ENCODE results near the gene DGKD.

Gene DGKD

GRCh38 chr2:233339427-233339826, 14.9 kb upstream of the DGKD start:
- no peak for DNase-seq

DNA sequence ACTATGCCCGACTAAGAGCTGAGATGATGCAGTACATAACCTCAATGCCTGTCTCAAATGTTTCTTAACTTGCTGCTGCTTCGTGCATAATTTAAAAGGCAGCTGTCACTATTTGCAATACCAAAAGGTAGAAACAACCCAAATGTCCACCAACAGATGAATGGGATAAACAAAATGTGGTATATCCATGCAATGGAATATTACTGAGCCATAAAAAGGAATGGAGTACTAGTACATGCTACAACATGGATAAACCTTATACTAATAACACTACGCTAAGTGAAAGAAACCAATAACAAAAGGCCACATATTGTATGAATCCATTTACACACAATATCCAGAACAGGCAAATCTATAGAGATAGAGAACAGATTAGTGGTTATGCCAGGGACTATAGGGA, 13.0 kb upstream of the DGKD start:
- no peak for DNase-seq

- DNase-seq: no peak
These were observed 12.0 kb upstream of the DGKD start for GRCh38 chr2:233342301-233342700.

- no peak for DNase-seq
These were observed 11.1 kb upstream of the DGKD start for GRCh38 chr2:233343171-233343705.

DNA sequence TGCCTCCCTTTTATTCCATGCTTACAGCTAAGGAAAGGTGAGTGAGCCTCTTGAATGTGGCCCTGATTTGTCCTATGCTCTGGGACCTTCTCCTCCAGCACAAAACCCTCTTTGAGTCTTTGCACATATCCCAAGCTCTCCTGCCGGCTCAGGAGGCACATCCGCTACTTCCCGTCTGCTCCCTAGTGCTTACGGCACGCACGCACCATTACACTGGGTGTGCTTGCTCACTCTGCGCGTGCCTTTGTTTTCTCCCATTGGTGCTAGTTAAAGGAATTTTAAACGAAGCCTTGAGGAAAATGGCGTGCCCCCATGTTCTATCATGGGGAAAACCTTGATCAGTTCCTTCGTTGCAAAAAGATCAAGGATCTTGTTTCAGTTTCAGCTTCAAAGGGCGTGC, 7.9 kb upstream of the DGKD start:
- no peak for DNase-seq

DNA sequence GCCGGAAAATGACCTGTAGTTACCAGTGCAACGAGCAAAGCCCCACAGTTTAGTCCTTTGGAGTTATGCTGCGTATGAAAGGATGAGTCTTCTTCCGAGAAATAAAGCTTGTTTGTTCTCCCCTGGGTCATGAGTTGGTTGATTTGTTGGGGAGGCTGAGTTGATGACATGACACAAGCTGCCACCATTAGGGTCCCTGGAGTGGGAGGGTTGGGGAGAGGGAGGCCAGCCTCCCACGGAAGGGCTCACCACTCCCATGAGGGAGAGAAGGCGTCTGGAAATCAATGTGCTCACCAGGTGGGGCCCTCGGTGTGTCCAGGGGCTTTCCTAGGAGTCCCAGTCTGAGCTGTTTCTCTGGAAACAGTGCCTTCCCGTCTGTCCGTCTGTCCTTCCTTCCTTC, 7.4 kb upstream of the DGKD start:
- no peak for DNase-seq

- peak in 1 of 2 donors; percentile 51 for DNase-seq
These were observed 5.0 kb upstream of the DGKD start for GRCh38 chr2:233349005-233349998.

GRCh38 chr2:233350708-233351107, 3.6 kb upstream of the DGKD start:
- peak in 1 of 2 donors; percentile 40 for DNase-seq

GRCh38 chr2:233351423-233351822, 2.9 kb upstream of the DGKD start:
- no peak for DNase-seq

GRCh38 chr2:233352141-233352842, 2.0 kb upstream of the DGKD start:
- no peak for DNase-seq

- DNase-seq: no peak
These were observed 1.1 kb upstream of the DGKD start for GRCh38 chr2:233353101-233353768.

- no peak for DNase-seq
These were observed 218 bp downstream of the DGKD start for GRCh38 chr2:233354500-233354924.

GRCh38 chr2:233354971-233355574, 779 bp downstream of the DGKD start:
- no peak for DNase-seq

DNA sequence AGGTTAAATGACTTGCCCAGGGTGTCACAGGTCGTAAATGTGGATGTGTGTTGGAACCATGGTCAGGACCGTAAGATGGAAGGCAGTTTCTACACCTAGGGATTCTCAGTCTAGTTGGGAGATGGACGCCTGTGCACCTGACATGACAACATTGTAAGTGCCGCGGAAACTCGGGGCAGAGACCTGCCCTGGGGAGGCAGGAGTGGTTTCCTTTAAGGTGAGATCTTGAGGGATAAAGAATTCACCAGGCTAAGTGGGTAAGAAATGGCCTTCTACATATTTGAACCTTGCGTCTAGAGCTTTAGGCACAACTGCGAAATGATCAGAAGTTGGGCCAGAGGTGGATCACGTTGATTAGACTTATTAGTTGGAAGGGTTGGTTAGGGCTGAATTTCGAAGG, 1.6 kb downstream of the DGKD start:
- no peak for DNase-seq

DNA sequence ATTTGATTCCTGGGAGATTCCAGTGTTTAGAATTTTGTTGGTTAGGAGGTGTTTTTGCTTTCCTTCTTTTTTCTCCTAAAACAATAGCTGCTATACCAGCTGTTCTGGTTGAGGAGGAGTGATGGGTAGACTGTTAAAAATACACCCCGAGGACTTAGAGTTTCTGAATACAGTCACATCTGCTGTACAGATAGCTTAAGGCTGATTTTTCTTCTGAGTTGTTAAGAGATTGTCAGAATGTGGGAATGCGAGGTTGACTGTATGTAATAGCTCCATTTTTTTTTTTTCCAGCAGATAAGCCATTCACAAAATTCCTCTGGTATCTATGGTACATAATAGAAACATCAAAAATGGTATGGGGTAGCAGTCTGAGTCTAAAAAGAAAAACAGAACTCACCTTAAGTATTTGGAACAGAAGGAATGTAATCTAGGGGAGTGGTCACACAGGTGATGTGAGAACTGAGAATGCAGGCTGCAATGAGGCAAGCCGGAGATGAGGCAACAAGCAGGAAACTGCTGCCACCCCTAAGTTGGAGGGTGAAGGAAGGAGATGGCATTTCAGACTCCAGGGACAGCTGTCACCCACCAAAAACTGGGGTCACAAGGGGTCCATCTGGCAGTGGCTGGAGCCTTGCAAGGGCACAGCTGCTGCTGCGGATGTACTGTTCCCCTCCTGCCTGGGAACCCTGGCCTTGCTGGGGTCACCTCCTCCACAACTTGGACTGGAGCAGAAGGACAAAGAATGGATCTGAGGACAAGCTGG, 2.4 kb downstream of the DGKD start:
- no peak for DNase-seq

GRCh38 chr2:233358335-233358734, 4.0 kb downstream of the DGKD start:
- no peak for DNase-seq

DNA sequence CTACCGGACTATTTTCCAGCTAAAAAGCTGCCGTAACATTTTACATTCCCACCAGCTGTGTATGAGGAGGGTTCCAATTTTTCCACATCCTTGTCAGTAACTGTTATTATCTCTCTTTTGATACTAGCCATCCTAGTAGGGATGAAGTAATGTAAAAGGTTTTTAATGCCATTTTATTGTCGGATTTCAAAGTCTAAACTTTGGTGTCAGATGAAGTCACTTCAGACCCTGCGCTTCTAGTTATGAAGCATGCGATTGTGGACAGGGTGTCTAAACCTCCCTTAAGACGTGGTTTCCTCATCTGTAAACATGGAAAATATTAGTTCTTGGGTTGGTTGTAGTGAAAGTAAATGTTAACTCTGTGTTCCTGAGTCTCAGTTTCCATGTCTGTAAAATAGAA, 4.7 kb downstream of the DGKD start:
- DNase-seq: no peak

DNA sequence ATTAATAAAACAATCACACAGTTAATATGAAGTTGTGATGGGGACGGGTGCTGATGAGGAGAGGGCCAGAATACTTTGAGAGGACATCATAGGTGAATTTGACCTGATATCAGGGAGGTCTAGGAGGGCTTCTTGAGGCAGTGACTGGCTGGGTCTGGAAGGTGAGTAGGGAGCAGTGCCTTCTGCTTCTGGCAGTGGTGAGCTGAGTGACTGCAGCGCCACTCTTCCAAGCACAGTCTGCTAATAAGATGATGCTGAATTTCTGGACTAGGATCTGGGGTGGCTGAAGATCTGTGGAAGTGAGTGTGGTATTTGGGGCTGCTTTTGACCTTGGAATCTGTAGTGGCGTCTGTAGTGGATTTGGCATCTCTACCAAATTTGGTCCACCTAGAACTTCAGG, 5.5 kb downstream of the DGKD start:
- no peak for DNase-seq

DNA sequence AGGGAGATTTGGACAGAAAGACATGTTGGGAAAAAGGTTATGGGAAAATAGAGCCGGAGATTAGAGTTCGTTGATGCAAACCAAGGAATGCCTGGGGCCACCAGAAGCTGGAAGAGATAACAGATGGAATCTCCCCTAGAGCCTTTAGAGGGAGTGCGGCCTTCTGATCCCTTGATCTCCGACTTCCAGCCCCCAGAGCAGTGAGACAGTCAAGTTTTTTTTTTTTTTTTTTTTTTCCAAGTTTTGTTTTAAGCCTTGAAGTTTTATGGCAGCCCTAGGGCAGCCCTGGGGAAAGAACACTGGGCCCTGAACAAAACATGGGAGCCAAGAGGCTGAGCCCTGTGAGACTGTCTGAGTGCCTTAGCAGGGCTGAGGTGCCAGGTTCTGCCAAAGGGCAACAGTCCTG, 6.5 kb downstream of the DGKD start:
- no peak for DNase-seq

DNA sequence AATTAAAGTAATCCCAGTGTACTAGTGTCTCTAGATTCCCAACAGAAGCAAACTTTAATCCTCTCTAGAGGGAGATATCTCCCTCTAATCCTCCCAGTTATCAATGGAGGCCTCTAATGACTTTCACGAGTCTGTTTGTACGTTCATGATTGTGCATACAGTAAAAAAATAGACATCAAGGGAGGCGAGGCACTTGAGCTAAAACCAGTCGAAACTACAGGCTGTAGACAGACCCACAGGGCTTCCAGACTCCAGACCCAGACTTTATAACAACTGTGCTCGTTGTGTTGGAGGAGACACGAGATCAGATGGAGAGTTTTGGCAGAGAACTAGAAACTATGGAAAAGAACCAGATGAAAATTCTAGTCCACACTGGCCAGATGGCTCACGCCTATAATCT, 7.0 kb downstream of the DGKD start:
- DNase-seq: no peak

DNA sequence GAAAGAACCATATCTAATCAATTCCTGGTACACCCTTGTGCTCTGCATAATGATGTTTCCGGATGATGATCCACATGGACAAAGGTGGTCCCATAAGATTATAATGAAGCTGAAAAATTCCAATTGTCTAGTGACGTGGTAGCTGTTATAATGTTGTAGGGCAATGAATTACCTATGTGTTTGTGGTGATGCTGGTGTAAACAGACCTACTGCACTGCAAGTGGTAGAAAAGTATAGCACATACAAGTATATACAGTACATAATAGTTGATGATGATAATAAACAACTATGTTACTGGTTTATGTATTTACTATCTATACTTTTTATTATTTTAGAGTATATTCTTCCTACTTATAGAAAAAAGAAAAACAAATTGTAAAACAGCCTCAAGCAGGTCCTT, 8.4 kb downstream of the DGKD start:
- no peak for DNase-seq

- no peak for DNase-seq
These were observed 9.5 kb downstream of the DGKD start for GRCh38 chr2:233363744-233364235.

Measured in CD4-positive, alpha-beta T cell treated with Interferon alpha-2 for 1 hour (primary cell).